OCI-LY1 (cell line): Measurements from ENCODE around the gene CCDC43.
"Not testable (repeated sequence)": the region's sequence is repeated elsewhere in the genome, so short reads cannot be mapped to it uniquely, and the experiment has no call there.

ENCODE experiments used
- H2AFZ ChIP-seq: fragments of 200-600 bp; sonication (generic), shearing (Covaris generic); 2 replicates; pipeline ENCODE4 v1.6.0; 2014; ENCODE audit warnings: antibody characterized with exemption, mild to moderate bottlenecking, low read length
- H3F3A ChIP-seq: fragments of 200-600 bp; sonication (generic), shearing (Covaris generic); 2 replicates; pipeline ENCODE4 v1.6.0; 2014; ENCODE audit warnings: mild to moderate bottlenecking, antibody characterized with exemption, low read length, moderate library complexity; ENCODE audit not compliant: insufficient read depth
- H3K27ac ChIP-seq: fragments of 200-600 bp; sonication (generic); 2 replicates; pipeline ENCODE4 v1.5.1; 2014; ENCODE audit warnings: low read length, mixed run types, mild to moderate bottlenecking, low read depth; ENCODE audit not compliant: poor library complexity, severe bottlenecking
- H3K27me3 ChIP-seq: fragments of 200-600 bp; sonication (generic); 2 replicates; pipeline ENCODE4 v1.6.0; 2014; ENCODE audit warnings: antibody characterized with exemption, mild to moderate bottlenecking, low read length, moderate library complexity; ENCODE audit not compliant: insufficient read depth
- H3K36me3 ChIP-seq: fragments of 200-600 bp; sonication (generic); 2 replicates; pipeline ENCODE4 v1.6.1; 2014; ENCODE audit warnings: mild to moderate bottlenecking, antibody characterized with exemption, low read length, moderate library complexity, mixed read lengths; ENCODE audit not compliant: insufficient read depth
- H3K4me1 ChIP-seq: fragments of 200-600 bp; sonication (generic); 2 replicates; pipeline ENCODE4 v1.5.1; 2014; ENCODE audit warnings: mild to moderate bottlenecking, low read length, moderate library complexity; ENCODE audit not compliant: insufficient read depth, severe bottlenecking
- H3K4me2 ChIP-seq: fragments of 200-600 bp; sonication (generic), shearing (Covaris generic); 2 replicates; pipeline ENCODE4 v1.6.1; 2014; ENCODE audit warnings: low read length
- H3K4me3 ChIP-seq: fragments of 200-600 bp; sonication (generic); 2 replicates; pipeline ENCODE4 v1.5.1; 2014; ENCODE audit warnings: low read length, low read depth, mild to moderate bottlenecking, mixed read lengths; ENCODE audit not compliant: poor library complexity, severe bottlenecking
- H3K79me2 ChIP-seq: fragments of 200-600 bp; shearing (Covaris generic); 2 replicates; pipeline ENCODE4 v1.6.1; 2016; ENCODE audit warnings: mixed run types, low read length, mixed read lengths; ENCODE audit not compliant: insufficient read depth
- H3K9ac ChIP-seq: fragments of 200-600 bp; sonication (generic), shearing (Covaris generic); 2 replicates; pipeline ENCODE4 v1.6.1; 2014; ENCODE audit warnings: mild to moderate bottlenecking, low read length, mixed read lengths
- H3K9me2 ChIP-seq: fragments of 200-600 bp; sonication (generic), shearing (Covaris generic); 2 replicates; pipeline ENCODE4 v1.6.1; 2014; ENCODE audit warnings: low read depth, mild to moderate bottlenecking, low read length, mixed read lengths
- H3K9me3 ChIP-seq: fragments of 200-600 bp; shearing (Covaris generic); 2 replicates; pipeline ENCODE4 v1.6.1; 2014; ENCODE audit warnings: low read length, mixed read lengths
- H4K20me1 ChIP-seq: fragments of 200-600 bp; sonication (generic), shearing (Covaris generic); 2 replicates; pipeline ENCODE4 v1.6.0; 2016; ENCODE audit warnings: mild to moderate bottlenecking, low read length; ENCODE audit not compliant: insufficient read depth
- EZH2 ChIP-seq: fragments of 200-600 bp; sonication (generic), shearing (Covaris generic); IDR thresholded peaks from 2 replicates; pipeline ENCODE4 v1.8.0; 2017; ENCODE audit warnings: borderline replicate concordance, mixed run types, mild to moderate bottlenecking, antibody characterized with exemption, low read length, moderate library complexity, mixed read lengths
- TF ChIP-seq, protein P1 (sequence below): fragments of 200-600 bp; sonication (generic), shearing (Covaris generic); IDR thresholded peaks from 2 replicates; pipeline ENCODE4 v1.5.1; 2017; ENCODE audit warnings: mild to moderate bottlenecking, antibody characterized with exemption, low read length, moderate library complexity, mixed read lengths

CCDC43 gene

DNA sequence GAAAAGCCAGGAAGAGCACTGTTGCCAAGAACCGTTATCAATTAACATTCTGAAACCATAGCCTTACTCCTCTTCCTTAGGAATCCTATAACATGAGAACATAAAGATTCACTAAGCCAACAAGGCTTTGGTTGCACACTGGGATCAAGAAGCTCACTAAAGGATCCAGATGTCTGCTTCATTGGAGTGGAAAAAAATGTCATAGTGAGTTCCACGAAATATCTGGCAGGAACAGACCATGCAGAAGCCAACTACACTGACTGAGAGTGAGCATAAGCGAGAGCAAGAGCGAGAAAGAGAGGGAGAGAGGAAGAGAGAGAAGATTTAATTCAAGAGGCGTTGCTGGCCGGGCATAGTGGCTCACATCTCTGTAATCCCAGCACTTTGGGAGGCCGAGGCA, 46.7 kb downstream of the CCDC43 start:
- Histone ChIP-seq H3F3A (no peaks in the 10 kb centered on the region), H3K4me2 (no peak overlapping the region), H3K27me3 (peaks cover 4% of the 10 kb centered on the region; the same call in 1 of the 2 replicates), H3K27ac (no peak overlapping the region), H2AFZ (no peak overlapping the region), H3K4me1 (no peaks in the 10 kb centered on the region), H3K9me3 (no peaks in the 10 kb centered on the region), H3K36me3 (no peaks in the 10 kb centered on the region), H3K4me3 (no peak overlapping the region), H4K20me1 (no peaks in the 10 kb centered on the region), H3K79me2 (no peaks in the 10 kb centered on the region), H3K9ac (no peak overlapping the region), H3K9me2 (no peaks in the 10 kb centered on the region)
- TF ChIP-seq, protein P1, sequence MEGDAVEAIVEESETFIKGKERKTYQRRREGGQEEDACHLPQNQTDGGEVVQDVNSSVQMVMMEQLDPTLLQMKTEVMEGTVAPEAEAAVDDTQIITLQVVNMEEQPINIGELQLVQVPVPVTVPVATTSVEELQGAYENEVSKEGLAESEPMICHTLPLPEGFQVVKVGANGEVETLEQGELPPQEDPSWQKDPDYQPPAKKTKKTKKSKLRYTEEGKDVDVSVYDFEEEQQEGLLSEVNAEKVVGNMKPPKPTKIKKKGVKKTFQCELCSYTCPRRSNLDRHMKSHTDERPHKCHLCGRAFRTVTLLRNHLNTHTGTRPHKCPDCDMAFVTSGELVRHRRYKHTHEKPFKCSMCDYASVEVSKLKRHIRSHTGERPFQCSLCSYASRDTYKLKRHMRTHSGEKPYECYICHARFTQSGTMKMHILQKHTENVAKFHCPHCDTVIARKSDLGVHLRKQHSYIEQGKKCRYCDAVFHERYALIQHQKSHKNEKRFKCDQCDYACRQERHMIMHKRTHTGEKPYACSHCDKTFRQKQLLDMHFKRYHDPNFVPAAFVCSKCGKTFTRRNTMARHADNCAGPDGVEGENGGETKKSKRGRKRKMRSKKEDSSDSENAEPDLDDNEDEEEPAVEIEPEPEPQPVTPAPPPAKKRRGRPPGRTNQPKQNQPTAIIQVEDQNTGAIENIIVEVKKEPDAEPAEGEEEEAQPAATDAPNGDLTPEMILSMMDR = no peak

DNA sequence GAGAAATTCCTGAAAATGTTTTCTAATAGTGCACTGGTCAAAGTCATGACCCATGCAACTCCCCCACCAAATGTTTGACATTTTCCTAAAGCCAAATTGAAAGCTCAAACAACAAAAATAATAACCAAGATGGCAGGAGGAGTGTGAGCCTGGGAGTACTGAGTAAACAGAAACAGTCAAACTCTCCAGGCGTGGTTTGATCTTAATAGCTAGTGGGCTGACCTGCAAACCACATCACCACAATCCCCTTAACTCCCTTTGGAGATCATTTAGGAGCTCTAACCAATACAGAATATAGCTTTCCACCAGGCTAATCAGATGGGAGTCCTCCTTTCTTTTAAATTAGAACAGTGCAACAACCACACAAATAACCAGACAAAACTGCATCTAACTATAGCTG, 52.5 kb downstream of the CCDC43 start:
- no peaks in the 10 kb centered on the region for H3K9me2 ChIP-seq
- H3K36me3 ChIP-seq = no peaks in the 10 kb centered on the region
- H2AFZ ChIP-seq = no peak overlapping the region

DNA sequence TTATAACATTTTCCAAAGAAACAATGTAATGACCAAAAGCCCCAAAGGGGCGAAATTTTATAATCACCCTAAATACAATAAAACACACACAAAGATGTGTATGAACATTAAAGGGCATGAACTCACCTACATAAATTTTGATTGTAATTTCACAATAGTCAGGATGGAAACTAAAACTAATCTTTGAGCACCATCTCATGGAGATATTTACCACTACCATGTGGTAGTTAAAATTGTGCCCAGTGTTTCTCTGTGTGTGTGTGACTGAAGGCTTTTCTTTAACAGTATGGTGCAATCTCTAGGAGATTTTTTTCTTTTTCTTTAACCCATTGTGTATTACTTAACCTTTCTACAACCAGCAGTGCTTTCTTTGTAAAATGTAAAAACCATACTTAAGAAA, 53.0 kb downstream of the CCDC43 start:
- Histone ChIP-seq H3K9ac (no peak overlapping the region), H3K9me2 (no peaks in the 10 kb centered on the region), H3K79me2 (no peaks in the 10 kb centered on the region), H2AFZ (no peak overlapping the region), H3K4me1 (no peaks in the 10 kb centered on the region), H3K36me3 (no peaks in the 10 kb centered on the region), H3K9me3 (no peaks in the 10 kb centered on the region), H3K27me3 (no peaks in the 10 kb centered on the region; the same call in 1 of the 2 replicates), H3F3A (no peaks in the 10 kb centered on the region), H4K20me1 (no peaks in the 10 kb centered on the region), H3K4me3 (no peak overlapping the region), H3K27ac (no peak overlapping the region), H3K4me2 (no peak overlapping the region)
- TF ChIP-seq EZH2 = no peak
- TF ChIP-seq, protein P1 = peak; percentile 61

More for the DNA sequence above, 52.5 kb downstream of the CCDC43 start:
- Histone ChIP-seq H3K27ac (no peak overlapping the region), H3K27me3 (no peaks in the 10 kb centered on the region; the same call in 1 of the 2 replicates), H3K4me2 (no peak overlapping the region), H3K4me3 (no peak overlapping the region), H3K9ac (no peak overlapping the region), H3F3A (no peaks in the 10 kb centered on the region), H3K4me1 (no peaks in the 10 kb centered on the region), H3K79me2 (no peaks in the 10 kb centered on the region), H3K9me3 (no peaks in the 10 kb centered on the region), H4K20me1 (no peaks in the 10 kb centered on the region)
- no peak for TF ChIP-seq EZH2
- TF ChIP-seq, protein P1 = no peak

DNA sequence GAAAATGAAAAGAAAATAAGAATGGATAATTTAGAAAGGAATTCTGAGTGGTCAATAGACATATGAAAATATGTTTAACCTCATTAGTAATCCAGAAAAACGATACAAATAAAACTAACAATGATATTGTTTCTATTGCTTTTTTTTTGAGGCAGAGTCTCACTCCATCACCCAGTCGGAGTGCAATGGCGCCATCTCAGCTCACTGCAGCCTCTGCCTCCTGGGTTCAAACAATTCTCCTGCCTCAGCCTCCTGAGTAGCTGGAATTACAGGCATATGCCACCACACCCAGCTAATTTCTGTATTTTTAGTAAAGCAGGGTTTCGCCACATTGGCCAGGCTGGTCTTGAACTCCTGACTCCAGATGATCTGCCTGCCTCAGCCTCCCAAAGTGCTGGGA, 55.2 kb downstream of the CCDC43 start:
- not testable (repeated sequence) for H3K4me2 ChIP-seq, H3K9me2 ChIP-seq, H3K27me3 ChIP-seq, H4K20me1 ChIP-seq, H3K4me1 ChIP-seq, H3K9ac ChIP-seq, H3F3A ChIP-seq, H3K79me2 ChIP-seq, H3K4me3 ChIP-seq, H3K27ac ChIP-seq, H3K9me3 ChIP-seq, H3K36me3 ChIP-seq, H2AFZ ChIP-seq
